SIG-M5 (cell line): ENCODE data around the gene CHCHD4.
"Not testable (repeated sequence)": the region's sequence is repeated elsewhere in the genome, so short reads cannot be mapped to it uniquely, and the experiment has no call there.

ENCODE experiments used
- DNase-seq: peaks from one replicate; lab custom pipeline; 2025; lab: John Stamatoyannopoulos, UW

Gene CHCHD4

DNA sequence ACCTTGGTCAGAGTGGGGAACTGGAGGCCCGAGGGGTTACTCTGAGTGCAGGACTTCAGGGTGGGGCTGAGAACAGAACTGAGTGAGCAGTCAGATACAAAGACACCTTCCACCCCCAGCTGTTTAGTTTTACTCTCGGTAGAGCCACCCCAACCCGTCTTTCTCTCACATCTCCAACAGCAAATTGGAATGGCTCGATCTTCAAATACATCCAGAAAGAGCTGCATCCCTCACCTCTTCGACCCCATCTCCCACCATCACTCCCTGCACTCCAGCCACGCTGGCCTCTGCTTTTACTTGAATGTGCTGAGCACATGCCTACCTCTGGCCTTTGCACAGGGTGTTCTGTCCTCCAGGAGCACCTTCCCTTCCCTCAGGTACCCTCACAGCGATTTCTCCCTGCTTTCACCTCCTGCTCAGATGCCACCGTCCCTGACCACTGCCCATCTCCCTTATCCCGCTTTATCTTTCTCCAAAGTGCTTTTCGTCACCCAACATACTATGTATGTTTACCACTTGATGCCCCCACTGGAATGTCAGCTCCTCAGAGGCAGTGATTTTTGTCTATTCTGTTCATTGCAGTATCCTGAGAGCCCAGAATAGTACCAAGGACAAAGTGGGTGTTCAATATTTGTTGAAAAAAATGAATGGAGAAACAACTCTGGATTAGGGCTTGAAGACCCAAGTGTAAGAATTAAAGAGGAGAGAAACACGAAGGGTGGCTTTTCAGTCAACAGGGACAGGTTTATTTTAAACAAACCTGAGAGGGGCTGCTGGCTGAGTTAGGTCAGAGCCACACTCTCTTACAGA, 4.4 kb downstream of the CHCHD4 start:
- DNase-seq, result no peak

DNA sequence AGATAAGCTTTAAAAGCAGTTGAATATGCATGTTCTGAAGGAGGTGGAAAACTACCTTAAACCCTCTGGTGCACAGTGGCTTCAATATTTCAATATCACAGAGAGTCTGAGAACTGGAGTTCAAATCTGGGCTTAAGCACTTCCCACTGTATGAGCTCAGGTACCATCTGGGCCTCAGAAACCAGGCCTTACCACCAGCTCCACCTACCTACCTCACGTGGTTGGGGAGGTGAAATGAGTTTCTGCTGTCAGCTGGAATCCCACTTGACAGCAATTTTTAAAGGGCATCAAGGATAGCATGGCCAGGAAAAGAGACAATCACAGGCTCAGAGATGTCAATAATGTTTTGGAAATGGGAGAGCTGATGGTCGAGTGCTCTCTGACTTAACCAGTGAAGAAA, 5.0 kb downstream of the CHCHD4 start:
- DNase-seq, result no peak

DNA sequence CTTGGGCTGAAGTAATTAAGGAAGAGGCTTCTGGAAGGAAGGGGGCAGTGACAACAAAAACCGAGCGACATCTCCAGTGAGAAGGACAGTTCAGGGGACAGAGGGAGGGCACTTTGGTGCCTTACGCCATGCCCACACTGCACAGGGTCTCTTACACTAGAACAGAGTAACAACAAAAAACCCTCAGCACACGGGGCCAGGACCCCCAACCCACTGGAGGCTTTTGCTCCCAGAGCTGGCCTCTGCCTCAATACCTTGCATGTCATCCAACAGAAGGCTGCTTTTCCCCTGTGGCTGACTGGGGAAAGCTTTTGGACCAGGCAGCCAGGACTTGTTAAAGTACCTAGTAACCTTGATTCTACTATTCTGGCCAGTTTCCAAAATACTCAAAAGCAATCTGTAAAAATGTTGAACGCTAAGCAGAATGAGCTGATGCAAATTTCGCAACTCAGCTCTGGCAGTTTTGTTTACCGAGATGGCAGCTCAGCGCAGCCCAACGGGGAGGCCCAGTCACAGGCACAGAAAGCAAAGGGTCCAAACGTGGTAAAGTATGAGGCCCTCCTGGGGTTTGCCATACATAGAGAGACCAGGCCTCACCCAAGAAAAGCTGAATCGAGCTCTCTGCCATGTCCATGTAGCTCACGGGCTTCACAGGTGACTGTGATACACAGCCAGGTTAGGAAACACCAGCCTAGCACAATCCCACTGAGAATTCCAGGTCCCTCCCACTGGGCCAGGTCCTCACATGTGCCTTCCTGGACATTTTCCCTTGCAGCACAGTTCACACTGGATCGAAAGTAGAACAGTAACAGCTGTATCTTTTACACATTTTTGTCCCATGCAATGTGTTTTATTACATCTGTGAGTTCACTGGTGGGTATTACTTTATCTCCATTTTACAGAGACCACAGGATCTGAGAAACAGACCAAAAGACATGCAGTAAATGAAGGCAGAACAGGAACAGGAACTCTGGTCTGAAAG, 6.0 kb downstream of the CHCHD4 start:
- no peak for DNase-seq

DNA sequence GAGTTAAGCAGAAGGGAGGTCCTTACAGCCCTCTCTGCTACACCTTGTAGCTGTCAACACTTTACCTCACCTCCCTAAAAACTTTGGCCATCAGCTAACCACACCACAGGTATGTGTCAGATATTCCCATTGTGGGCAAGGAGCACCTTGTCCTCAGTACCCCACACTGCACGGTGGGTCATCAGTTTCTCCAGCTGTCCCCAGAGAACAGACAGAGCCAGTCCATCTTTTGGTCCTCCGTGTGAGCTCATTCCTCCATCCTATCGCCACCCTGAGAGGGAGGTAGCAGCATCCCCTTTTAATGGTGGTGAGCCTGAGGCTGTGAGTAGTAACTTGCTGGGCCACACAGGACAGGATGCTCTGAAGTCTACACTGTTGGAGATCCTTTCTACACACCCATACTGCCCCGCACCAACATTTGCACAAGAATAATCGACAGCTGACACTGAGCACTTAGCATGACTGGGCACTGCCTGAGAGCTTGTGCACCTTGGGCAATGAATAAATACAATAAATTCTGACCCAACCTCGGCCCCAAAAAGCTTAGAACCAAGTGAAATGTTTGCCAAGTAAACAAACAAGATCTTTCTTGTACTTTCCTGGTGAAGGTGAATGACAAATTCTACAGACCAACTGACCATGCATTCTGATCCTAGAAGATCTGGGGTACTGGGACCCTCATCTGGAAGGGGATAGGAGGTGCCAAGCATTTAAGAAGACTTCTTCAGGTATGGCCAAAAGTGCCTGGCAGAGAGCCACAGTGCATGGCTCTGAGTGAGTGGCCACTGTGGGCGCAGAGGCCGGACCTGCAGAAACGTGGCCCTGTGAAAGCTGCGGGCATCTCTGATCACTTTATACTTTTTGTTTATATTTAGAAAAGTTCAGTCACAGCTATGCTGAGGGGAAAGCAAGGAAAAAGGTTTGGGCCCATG, 6.9 kb downstream of the CHCHD4 start:
- no peak for DNase-seq

DNA sequence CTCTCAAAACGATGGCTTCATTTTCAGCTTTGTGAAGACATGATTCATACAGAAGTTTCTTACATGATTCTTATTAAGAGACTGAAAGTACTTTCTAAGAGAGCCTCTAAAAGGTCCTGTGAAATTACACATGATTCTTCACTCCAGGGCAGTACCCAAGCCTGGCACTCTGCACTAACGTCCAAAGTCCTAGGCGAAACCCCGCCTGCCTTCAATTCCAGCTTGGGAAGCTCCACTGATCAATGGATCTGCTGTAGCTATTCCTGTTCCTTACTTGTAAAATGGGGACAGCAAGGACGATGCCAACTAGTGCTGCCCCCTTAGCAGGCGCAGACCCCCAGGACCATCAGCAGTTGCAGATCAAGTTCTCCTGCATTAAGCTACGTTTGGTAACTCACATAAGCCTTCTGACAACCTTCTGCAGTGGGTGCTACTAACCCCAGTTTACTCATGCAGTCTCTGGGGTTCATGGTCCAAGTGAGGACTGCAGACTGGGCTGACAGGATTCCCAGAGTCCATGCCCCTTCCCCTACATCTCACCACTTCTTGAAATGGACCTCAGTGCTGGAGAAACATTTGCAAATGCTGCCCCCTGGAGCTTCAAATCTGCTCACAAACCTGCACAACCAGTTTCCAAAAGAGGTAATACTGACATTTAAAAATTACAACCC, 10.6 kb downstream of the CHCHD4 start:
- no peak for DNase-seq

DNA sequence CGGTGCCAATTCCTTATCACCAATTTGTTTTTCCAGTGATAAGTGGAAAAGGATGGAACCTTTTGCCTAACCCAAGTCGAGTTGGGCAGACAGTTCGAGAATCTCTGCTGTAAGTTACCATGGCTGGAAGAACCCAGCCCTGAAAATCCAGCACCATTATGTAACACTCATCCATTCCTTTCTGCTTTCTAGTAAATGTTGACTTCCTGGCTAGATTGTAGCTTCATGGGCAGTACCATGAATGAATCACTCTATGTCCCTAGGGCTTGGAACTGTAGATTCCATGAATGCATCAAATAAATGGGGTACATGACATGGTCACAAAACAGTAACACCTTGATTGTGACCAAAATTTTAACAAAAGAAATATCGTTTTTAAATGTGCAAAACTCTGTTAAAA, 14.0 kb downstream of the CHCHD4 start:
- DNase-seq, result no peak

DNA sequence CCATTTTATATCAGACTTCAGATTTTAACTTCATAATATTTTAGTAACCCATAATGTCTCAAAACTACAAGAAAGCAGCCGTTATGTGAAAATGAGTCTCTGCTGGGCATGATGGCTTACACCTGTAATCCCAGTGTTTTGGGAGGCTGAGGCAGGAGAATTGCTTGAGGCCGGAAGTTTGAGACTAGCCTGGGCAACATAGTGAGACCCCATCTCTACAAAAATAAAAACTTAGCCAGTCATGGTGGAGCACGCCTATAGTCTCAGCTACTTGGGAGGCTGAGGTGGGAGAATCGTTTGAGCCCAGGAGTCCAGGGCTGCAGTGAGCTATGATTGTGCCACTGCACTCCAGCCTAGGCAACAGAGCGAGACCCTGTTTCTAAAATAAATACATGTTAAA, 14.8 kb downstream of the CHCHD4 start:
- not testable (repeated sequence) for DNase-seq

DNA sequence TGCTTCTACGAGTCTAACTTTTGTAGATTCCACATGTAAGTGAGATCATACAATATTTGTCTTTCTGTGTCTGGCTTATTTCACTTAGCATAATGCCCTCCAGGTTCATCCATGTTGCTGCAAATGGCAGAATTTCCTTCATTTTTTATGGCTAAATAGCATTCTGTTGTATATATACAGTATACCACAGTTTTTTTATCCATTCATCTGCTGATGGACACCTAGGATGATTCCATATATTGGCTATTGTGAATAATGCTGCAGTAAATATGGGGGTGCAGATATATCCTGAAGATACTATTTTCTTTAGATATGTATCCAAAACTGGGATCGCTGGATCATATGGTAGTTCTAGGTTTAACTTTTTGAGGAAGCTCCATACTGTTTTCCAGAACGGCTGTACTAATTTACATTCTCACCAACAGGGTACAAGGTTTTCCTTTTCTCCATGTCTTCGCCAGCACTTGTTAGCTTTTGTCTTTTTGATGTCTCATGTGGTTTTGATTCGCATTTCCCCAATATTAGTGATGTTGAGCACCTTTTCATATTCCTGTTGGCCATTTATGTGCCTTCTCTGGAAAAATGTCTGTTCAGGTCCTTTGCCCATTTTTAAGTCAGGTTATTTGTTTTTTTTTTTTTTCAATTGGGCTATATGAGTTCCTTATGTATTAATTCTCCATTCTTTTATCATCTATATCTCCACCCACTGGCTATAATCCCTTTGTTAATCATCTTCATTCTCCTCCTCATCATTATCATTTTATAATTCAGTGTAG, 26.9 kb downstream of the CHCHD4 start:
- DNase-seq, result no peak

DNA sequence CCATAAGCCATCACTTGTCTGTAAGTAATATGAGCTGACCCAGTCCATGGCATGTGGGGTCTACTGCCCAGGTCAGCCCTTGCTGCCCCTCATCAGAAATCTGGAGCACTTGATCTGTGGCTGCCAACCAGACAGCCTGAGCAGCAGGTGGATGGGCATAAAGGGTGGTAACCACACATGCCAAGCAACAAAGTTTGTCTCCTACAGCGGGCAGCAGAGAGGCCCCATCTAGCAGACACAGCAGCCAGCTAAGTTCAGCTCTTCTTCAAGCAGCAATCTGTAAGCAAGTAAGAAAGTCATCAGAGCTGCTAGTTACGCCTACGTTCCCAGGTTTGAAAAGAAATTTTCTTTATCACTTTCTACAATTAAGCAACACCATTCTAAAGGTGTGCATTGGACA, 27.9 kb downstream of the CHCHD4 start:
- no peak for DNase-seq

DNA sequence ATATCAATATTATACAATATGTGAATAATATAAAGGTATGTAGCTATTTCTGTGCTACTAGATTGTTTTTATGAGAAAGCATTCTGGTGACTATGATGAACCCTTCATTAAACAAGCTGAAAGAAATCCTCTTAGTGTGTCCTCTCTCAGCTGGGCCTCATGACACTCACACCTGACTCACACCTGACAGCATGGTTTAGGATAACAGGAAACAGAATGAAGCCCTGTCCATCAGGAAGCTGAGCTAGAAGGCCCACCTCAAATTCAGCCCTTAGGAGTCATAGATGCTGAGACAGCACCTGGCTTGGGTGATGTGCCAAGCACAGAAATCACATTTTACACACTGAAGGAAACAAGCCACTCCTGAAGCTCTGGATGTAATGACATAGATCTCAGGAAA, 30.8 kb downstream of the CHCHD4 start:
- DNase-seq, result no peak

DNA sequence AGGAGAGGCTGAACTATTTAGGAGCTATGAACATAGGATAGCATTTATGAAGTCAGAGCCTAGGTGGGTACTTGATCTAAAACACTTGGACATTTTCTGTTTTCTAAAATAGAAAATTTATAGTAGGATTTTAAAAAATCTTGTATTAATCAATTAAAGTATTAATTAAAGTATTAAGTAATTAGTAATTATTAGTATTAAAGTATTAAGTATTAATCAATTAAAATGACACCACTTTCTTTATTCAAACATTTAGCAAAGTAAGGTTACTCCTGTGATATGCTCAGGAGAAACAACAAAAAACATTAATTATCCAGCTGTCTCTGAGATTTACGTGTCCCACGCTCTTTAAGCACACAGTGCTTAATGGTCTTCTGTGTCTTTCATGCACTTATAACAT, 32.2 kb downstream of the CHCHD4 start:
- no peak for DNase-seq

DNA sequence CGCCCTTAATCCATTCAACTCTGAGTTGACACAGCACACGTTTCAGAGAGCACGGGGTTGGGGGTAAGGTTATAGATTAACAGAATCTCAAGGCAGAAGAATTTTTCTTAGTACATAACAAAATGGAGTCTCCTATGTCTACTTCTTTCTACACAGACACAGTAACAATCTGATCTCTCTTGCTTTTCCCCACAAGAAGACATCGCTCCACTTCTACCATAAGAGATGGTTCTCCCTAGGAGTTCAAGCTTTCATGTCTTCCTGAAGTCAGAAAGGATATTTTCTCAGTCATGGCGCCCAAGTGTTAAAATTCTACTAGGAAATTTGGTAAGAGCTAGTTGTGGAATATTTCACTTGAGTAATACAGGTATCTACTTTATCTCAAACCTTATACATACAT, 32.7 kb downstream of the CHCHD4 start:
- DNase-seq, result not testable (repeated sequence)

DNA sequence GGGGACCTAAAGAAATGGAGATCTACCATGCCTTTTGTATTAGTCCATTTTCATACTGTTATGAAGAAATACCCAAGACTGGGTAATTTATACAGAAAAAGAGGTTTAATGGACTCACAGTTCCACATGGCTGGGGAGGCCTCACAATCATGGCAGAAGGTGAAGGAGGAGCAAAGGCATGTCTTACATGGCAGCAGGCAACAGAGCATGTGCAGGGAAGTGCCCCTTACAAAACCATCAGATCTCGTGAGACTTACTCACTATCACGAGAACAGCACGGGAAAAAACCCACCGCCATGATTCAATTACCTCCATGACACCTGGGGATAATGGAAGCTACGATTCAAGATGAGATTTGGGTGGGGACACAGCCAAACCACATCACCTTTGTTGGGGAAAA, 37.2 kb downstream of the CHCHD4 start:
- DNase-seq, result not testable (repeated sequence)

DNA sequence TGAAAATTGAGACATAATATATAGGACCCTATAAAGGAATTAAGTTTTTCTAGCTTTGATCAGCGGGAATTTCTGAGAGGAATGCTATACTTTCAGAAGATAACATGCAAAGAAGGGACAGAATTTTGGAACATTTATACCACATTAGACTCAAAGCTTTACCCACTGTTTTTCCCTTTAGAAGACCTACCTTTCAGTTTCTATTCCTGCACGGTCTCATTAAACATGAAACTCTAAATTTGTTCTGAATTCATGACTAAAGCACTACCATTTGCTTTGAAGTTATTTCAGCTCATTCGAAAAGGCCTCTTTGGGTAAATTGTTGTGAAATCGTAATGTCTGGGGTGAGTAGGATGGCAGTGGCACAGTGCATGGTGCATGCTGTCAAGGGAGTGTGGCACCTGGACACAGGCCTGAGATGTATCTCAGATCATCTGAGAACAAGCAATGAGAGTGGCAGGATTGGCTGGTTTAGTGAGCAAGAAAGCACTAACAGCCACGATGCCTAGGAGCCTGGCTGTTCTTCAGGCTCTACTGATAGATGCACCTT, 42.5 kb downstream of the CHCHD4 start:
- no peak for DNase-seq

DNA sequence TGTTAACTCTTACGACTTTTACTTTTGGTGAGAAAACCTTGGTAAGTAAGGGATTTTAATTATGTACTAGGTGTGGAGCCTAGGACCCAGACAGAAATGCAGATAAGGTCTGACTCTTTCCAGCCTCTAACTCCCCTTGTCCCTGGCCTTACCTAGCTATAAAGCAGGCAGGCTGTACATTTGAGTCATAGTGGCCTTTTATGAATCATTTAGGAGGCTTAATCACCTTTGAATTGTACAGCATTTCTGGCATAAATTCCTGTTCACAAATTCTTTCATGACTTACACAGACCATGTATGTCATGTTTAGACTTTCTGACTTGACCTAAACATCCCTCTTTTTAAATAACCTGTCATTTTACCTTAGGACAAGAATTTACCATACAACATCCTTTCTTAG, 47.4 kb downstream of the CHCHD4 start:
- no peak for DNase-seq

DNA sequence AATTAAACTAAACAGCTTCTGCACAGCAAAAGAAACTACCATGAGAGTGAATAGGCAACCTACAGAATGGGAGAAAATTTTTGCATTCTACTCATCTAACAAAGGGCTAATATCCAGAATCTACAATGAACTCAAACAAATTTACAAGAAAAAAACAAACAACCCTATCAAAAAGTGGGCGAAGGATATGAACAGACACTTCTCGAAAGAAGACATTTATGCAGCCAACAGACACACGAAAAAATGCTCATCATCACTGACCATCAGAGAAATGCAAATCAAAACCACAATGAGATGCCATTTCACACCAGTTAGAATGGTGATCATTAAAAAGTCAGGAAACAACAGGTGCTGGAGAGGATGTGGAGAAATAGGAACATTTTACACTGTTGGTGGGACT, 49.4 kb downstream of the CHCHD4 start:
- DNase-seq, result not testable (repeated sequence)

DNA sequence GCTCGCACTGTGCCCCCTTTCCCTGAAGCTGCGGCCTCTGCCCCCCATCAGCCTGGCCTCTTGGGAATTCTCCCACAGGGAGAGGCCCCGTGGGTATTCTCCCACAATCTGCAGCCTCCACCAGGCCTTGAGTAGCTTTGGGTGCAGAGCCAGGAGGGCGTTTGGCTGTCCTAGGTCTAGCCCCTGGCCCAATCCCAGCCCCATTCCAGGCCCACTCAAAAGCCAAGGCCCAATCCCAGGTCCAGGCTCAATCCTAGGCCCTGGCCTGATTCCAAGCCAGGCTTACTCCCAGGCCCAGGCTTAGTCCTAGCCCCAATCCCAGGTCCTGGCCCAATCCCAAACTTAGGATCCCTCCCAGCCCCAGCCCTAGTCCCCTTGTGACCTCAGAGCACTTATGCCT, 59.8 kb downstream of the CHCHD4 start:
- no peak for DNase-seq

DNA sequence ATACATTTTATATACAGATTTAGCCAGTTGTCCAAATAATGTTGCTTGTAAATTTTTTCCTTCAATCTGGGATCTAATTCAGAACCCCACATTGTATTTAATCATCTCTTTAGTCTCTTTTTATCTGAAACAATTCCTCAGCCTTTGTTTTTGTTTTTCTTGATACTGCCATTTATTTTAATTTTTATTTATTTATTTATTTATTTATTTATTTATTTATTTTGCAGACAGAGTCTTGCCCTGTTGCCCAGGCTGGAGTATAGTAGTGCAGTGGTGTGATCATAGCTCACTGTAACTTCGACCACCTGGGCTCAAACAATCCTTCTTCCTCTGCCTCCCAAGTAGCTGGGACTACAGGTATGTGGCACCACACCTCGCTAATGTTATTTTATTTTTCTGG, 61.5 kb downstream of the CHCHD4 start:
- no peak for DNase-seq
